ENCODE data around the gene ADAMTS13.

GRCh38 chr9:133508046-133508445 is 85.9 kb downstream of the ADAMTS13 start:
- no peak for TF ChIP-seq CTCF (IDR thresholded peaks at IDR 0.05)
- no peak for TF ChIP-seq POLR2A (IDR thresholded peaks at IDR 0.05)
